Progenitor cell of endocrine pancreas (in vitro differentiated cells): ENCODE results near the gene ANKRD63. TPM values are rescaled to one million over a fixed set of nuclear protein-coding genes. Genes with fewer than 3 reads are reported as not detected.

ENCODE experiments used
- DNase-seq: peaks from one replicate; pipeline ENCODE4 v3.0.0; 2021; ENCODE audit warnings: low spot score; ENCODE audit not compliant: unreplicated experiment
- H3K27ac Mint-ChIP-seq: 2 replicates; pipeline ENCODE4 v1.8.0; 2021; ENCODE audit warnings: mild to moderate bottlenecking, moderate library complexity, mixed read lengths
- H3K27me3 Mint-ChIP-seq: 2 replicates; pipeline ENCODE4 v1.8.0; 2021; ENCODE audit warnings: mixed read lengths
- H3K36me3 Mint-ChIP-seq: 2 replicates; pipeline ENCODE4 v1.8.0; 2022; ENCODE audit warnings: mixed read lengths; ENCODE audit not compliant: insufficient read depth
- H3K4me1 Mint-ChIP-seq: 2 replicates; pipeline ENCODE4 v1.8.0; 2021; ENCODE audit warnings: low read depth, mixed read lengths
- H3K4me3 Mint-ChIP-seq: 2 replicates; pipeline ENCODE4 v1.8.0; 2021; ENCODE audit warnings: low read depth, mild to moderate bottlenecking, moderate library complexity, mixed read lengths
- H3K9me3 Mint-ChIP-seq: 2 replicates; pipeline ENCODE4 v1.8.0; 2021; ENCODE audit warnings: low read depth, mixed read lengths
- CTCF ChIP-seq: fragments of 200-600 bp; sonication (generic); IDR thresholded peaks from one replicate; pipeline ENCODE4 v1.5.0; 2021; ENCODE audit warnings: antibody characterized with exemption, mild to moderate bottlenecking; ENCODE audit not compliant: unreplicated experiment
- total RNA-seq: library from RNA; stranded (reverse); gene quantifications from 2 replicates; pipeline ENCODE4 v1.2.1, GENCODE V29; 2021

Gene ANKRD63
- total RNA-seq, 1 donor from 2014 or later = not detected

- no peaks in the 10 kb centered on the region for H3K9me3 Mint-ChIP-seq
These were observed 7.7 kb upstream of the ANKRD63 start for GRCh38 chr15:40290545-40290917.

GRCh38 chr15:40289140-40289775, 6.4 kb upstream of the ANKRD63 start:
- TF ChIP-seq CTCF = no peak
- Mint-ChIP-seq H3K27ac (no peak overlapping the region), H3K27me3 (peaks cover 84% of the 10 kb centered on the region), H3K4me1 (peaks cover 1% of the 10 kb centered on the region), H3K9me3 (no peaks in the 10 kb centered on the region), H3K36me3 (no peaks in the 10 kb centered on the region), H3K4me3 (no peak overlapping the region)
- DNase-seq = no peak

More at GRCh38 chr15:40290545-40290917, 7.7 kb upstream of the ANKRD63 start:
- Mint-ChIP-seq H3K27ac (no peak overlapping the region), H3K27me3 (peaks cover 80% of the 10 kb centered on the region), H3K36me3 (no peaks in the 10 kb centered on the region), H3K4me3 (peak overlapping the region; percentile 42), H3K4me1 (peaks cover 1% of the 10 kb centered on the region)
- DNase-seq = no peak
- no peak for TF ChIP-seq CTCF

GRCh38 chr15:40287968-40288367, 5.1 kb upstream of the ANKRD63 start:
- no peak for TF ChIP-seq CTCF
- Mint-ChIP-seq H3K27ac (no peak overlapping the region), H3K36me3 (no peaks in the 10 kb centered on the region), H3K4me3 (no peak overlapping the region), H3K9me3 (no peaks in the 10 kb centered on the region), H3K4me1 (peaks cover 1% of the 10 kb centered on the region), H3K27me3 (peaks cover 85% of the 10 kb centered on the region)
- no peak for DNase-seq

GRCh38 chr15:40287505-40287904, 4.6 kb upstream of the ANKRD63 start:
- H3K9me3 Mint-ChIP-seq = no peaks in the 10 kb centered on the region
- no peak for DNase-seq
- H3K4me3 Mint-ChIP-seq = no peak overlapping the region
- peaks cover 1% of the 10 kb centered on the region for H3K4me1 Mint-ChIP-seq
- peaks cover 80% of the 10 kb centered on the region for H3K27me3 Mint-ChIP-seq
- no peak for TF ChIP-seq CTCF
- H3K27ac Mint-ChIP-seq = no peak overlapping the region
- H3K36me3 Mint-ChIP-seq = no peaks in the 10 kb centered on the region

GRCh38 chr15:40286794-40287193, 3.9 kb upstream of the ANKRD63 start:
- H3K4me3 Mint-ChIP-seq = no peak overlapping the region
- no peaks in the 10 kb centered on the region for H3K36me3 Mint-ChIP-seq
- no peaks in the 10 kb centered on the region for H3K9me3 Mint-ChIP-seq
- H3K4me1 Mint-ChIP-seq = peaks cover 1% of the 10 kb centered on the region
- H3K27ac Mint-ChIP-seq = no peak overlapping the region
- H3K27me3 Mint-ChIP-seq = peaks cover 73% of the 10 kb centered on the region
- DNase-seq = no peak
- TF ChIP-seq CTCF = no peak
